ENCODE results near the gene CERKL. TPM values are rescaled to one million over a fixed set of nuclear protein-coding genes. Genes with fewer than 3 reads are reported as not detected.

The CERKL gene
- total and polyA plus RNA-seq, 7 experiments from 2014 or later = 0.20 to 14.7 (median 4.5) TPM; not detected in 4

DNA sequence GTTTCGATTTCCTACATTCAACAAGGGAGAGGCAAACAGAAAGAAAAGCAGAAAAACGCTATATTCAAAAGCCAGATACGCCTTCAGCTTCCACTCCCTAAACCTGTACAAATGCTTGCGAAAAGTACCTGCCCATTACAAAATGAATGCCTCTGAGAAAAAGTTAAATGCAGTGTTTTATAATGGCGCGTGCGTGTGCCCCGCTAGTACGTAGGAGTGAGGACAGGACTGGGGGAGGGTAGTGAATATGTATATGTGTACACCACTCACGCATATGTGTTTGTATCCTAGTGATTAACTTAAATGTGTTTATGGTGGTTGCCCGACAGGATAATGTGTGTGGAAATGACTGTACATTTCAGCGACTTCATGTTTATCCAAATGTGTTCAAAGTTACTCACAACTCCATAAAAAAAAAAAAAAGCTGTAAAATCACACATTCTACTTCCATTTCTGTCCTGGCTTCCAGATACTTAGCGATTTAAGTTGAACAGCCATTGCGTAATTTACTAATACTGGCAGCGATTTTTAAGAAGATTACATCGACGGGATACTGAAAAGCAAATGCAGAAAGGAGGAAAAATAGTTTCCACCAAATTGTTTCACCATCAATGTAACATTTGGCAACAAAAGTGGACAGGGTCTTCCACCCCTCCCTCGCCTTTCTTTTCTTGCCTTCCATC is 22.1 kb upstream of the CERKL start:
- H3K9me3 Mint-ChIP-seq = peaks cover 3 to 29% (median 17%) of the 10 kb centered on the region in 11 donors
- peak overlapping the region in 4 of 9 donors; percentile 23 to 79 (median 42) for H3K27ac Mint-ChIP-seq
- Histone ChIP-seq H3K4me3 (ENCODE audit: low read length) (no peak overlapping the region), H3K36me3 (ENCODE audit: control insufficient read depth in 2 of 3, insufficient read depth in 3 of 3, low read length in 3 of 3) (no peaks in the 10 kb centered on the region), H3K27me3 (ENCODE audit: control insufficient read depth in 2 of 2, insufficient read depth in 2 of 2, low read length in 2 of 2) (peaks cover 18 to 40% of the 10 kb centered on the region in 2 donors), H3K9me3 (ENCODE audit: control insufficient read depth in 2 of 3, low read length in 3 of 3) (no peaks in the 10 kb centered on the region), H3K4me1 (ENCODE audit: control insufficient read depth in 2 of 2, insufficient read depth in 2 of 2, low read length in 2 of 2) (peaks cover 0 to 24% of the 10 kb centered on the region in 2 donors), H3K27ac (ENCODE audit: low read depth, low read length) (no peak overlapping the region)
- DNase-seq = no peak
- peaks cover 83 to 86% (median 85%) of the 10 kb centered on the region in 5 donors for H3K27me3 Mint-ChIP-seq
- ATAC-seq = no peak
- peaks cover 27 to 58% (median 46%) of the 10 kb centered on the region in 7 donors for H3K4me1 Mint-ChIP-seq
- H3K36me3 Mint-ChIP-seq = peaks cover 0 to 16% (median 6%) of the 10 kb centered on the region in 5 donors
- H3K4me3 Mint-ChIP-seq = peak overlapping the region in 3 of 10 donors; percentile 13 to 61 (median 56)
- intact Hi-C loops (cut with micrococcal nuclease) = no loop called here
- CTCF ChIA-PET = no interaction called here
- POLR2A ChIA-PET = no interaction called here

DNA sequence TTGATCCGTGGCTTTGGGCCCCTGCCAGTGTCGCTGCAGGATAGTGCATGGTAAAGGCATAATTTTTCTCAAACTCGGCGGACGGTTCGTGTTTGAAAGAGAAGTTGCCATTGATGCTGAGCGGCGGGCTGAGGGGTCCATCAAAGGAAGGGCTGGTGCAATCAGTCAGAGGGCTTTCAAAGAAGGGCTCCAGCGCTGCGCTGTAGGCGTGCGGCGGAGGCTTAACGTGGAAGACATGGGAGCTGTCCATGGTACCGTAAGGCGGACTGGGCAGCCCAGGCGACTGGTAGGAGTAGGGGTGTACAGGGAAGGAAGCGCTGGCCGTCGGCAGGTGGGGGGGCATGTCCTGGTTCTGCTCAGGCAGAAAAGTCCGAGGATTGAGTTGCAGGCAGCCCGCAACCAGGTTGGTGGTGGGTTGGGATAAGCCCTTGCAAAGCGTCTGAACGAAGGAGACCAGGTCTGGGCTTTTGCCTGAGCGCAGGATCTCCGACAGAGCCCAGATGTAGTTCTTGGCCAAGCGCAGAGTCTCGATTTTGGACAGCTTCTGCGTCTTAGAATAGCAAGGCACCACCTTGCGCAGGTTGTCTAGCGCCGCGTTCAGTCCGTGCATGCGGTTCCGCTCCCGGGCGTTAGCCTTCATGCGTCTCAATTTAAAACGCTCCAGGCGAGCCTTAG is 21.1 kb upstream of the CERKL start:
- Histone ChIP-seq H3K36me3 (ENCODE audit: control insufficient read depth in 2 of 3, insufficient read depth in 3 of 3, low read length in 3 of 3) (no peaks in the 10 kb centered on the region), H3K4me3 (ENCODE audit: low read length) (no peak overlapping the region), H3K27me3 (ENCODE audit: control insufficient read depth in 2 of 2, insufficient read depth in 2 of 2, low read length in 2 of 2) (peaks cover 18 to 43% of the 10 kb centered on the region in 2 donors), H3K9me3 (ENCODE audit: control insufficient read depth in 2 of 3, low read length in 3 of 3) (no peaks in the 10 kb centered on the region), H3K4me1 (ENCODE audit: control insufficient read depth in 2 of 2, insufficient read depth in 2 of 2, low read length in 2 of 2) (peaks cover 0 to 23% of the 10 kb centered on the region in 2 donors), H3K27ac (ENCODE audit: low read depth, low read length) (no peak overlapping the region)
- ChIA-PET POLR2A (no interaction called here), CTCF (no interaction called here)
- Mint-ChIP-seq H3K27me3 (peaks cover 78 to 81% (median 79%) of the 10 kb centered on the region in 5 donors), H3K9me3 (peaks cover 3 to 29% (median 17%) of the 10 kb centered on the region in 11 donors), H3K4me1 (peaks cover 24 to 50% (median 42%) of the 10 kb centered on the region in 7 donors), H3K4me3 (peak overlapping the region in 7 of 10 donors; percentile 3 to 64 (median 38)), H3K36me3 (peaks cover 0 to 16% (median 6%) of the 10 kb centered on the region in 5 donors), H3K27ac (peak overlapping the region in 4 of 9 donors; percentile 66 to 90 (median 79))
- peak; percentile 23 to 73 (median 51) for DNase-seq
- peak; percentile 87 for ATAC-seq
- intact Hi-C loops (cut with micrococcal nuclease) = no loop called here

DNA sequence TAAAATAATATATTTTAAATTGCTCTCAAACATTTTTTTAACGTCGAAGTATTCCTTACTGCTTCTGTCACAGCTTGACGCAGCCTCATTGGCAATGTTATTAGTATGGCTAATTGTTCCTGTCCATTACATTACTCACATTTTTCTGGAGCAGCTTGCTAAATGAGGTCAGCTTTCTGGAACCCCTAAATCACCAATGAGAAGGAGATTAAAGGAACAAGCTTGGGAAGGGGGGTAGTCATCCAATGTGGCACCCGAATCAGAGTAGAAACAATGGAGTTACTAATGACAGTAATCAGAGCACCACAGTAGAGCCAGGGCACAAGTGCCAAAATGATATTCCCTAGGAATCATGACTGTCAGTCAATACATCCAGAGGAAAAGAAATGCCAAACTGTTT is 18.3 kb upstream of the CERKL start:
- Mint-ChIP-seq H3K9me3 (peaks cover 3 to 29% (median 14%) of the 10 kb centered on the region in 11 donors), H3K27ac (no peak overlapping the region), H3K36me3 (peaks cover 0 to 10% (median 1%) of the 10 kb centered on the region in 5 donors), H3K27me3 (peaks cover 59 to 66% (median 62%) of the 10 kb centered on the region in 5 donors), H3K4me3 (no peak overlapping the region), H3K4me1 (peaks cover 0 to 29% (median 16%) of the 10 kb centered on the region in 7 donors)
- H3K4me1 ChIP-seq (ENCODE audit: control insufficient read depth in 2 of 2, insufficient read depth in 2 of 2, low read length in 2 of 2) = no peaks in the 10 kb centered on the region
- peaks cover 12 to 16% of the 10 kb centered on the region in 2 donors for H3K27me3 ChIP-seq (ENCODE audit: control insufficient read depth in 2 of 2, insufficient read depth in 2 of 2, low read length in 2 of 2)
- ATAC-seq (no peak), DNase-seq (no peak)
- H3K4me3 ChIP-seq (ENCODE audit: low read length) = no peak overlapping the region
- ChIA-PET CTCF (no interaction called here), POLR2A (no interaction called here)
- no peaks in the 10 kb centered on the region for H3K9me3 ChIP-seq (ENCODE audit: control insufficient read depth in 2 of 3, low read length in 3 of 3)
- intact Hi-C loops (cut with micrococcal nuclease) = no loop called here
- no peak overlapping the region for H3K27ac ChIP-seq (ENCODE audit: low read depth, low read length)
- H3K36me3 ChIP-seq (ENCODE audit: control insufficient read depth in 2 of 3, insufficient read depth in 3 of 3, low read length in 3 of 3) = no peaks in the 10 kb centered on the region

DNA sequence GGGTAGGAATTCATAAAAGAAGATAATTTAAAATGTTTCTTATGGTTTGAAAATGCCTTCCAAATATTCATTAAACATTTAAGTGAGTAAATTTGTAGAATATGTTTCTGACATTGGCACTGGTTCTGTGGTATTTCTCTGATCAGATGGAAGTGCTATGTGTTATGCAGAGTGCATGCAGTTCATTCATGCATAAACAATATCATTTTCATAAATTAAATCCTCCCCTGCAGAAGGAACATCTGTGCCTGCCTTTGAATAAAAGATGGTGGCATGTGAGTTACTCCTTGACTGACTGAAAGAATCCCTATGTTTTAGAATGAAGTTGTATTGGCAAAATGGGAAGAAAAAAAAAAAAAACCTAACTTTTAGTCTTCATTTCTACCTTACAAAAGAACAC is 17.6 kb upstream of the CERKL start:
- no peak overlapping the region for H3K4me3 ChIP-seq (ENCODE audit: low read length)
- no peaks in the 10 kb centered on the region for H3K36me3 ChIP-seq (ENCODE audit: control insufficient read depth in 2 of 3, insufficient read depth in 3 of 3, low read length in 3 of 3)
- no peaks in the 10 kb centered on the region for H3K4me1 ChIP-seq (ENCODE audit: control insufficient read depth in 2 of 2, insufficient read depth in 2 of 2, low read length in 2 of 2)
- Mint-ChIP-seq H3K36me3 (peaks cover 0 to 9% (median 1%) of the 10 kb centered on the region in 5 donors), H3K27ac (no peak overlapping the region), H3K4me3 (no peak overlapping the region), H3K9me3 (peaks cover 3 to 23% (median 14%) of the 10 kb centered on the region in 11 donors), H3K4me1 (peaks cover 0 to 23% (median 12%) of the 10 kb centered on the region in 7 donors), H3K27me3 (peaks cover 53 to 60% (median 54%) of the 10 kb centered on the region in 5 donors)
- no peaks in the 10 kb centered on the region for H3K9me3 ChIP-seq (ENCODE audit: control insufficient read depth in 2 of 3, low read length in 3 of 3)
- intact Hi-C loops (cut with micrococcal nuclease) = no loop called here
- ChIA-PET POLR2A (no interaction called here), CTCF (no interaction called here)
- DNase-seq (no peak), ATAC-seq (no peak)
- no peak overlapping the region for H3K27ac ChIP-seq (ENCODE audit: low read depth, low read length)
- peaks cover 4 to 10% of the 10 kb centered on the region in 2 donors for H3K27me3 ChIP-seq (ENCODE audit: control insufficient read depth in 2 of 2, insufficient read depth in 2 of 2, low read length in 2 of 2)

DNA sequence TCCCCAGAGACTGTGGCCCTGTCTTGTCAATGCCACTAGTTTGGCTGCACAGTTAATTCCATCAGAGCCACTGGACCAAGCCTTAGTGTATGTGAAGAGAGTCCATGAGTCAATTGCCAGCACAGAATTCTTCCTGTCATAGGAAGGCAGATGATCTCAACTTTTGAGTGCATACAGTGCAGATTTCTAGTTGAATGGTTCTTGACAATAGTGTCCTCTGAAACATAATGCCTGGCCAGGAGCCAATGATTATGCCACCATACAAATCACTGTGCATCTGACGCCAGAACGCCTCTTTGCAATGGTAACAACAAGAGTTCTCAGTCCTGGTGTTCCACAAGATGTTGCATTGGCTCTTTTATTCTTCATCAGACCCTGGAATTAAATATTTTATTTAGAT is 16.3 kb upstream of the CERKL start:
- DNase-seq = no peak
- Histone ChIP-seq H3K9me3 (ENCODE audit: control insufficient read depth in 2 of 3, low read length in 3 of 3) (no peaks in the 10 kb centered on the region), H3K36me3 (ENCODE audit: control insufficient read depth in 2 of 3, insufficient read depth in 3 of 3, low read length in 3 of 3) (no peaks in the 10 kb centered on the region), H3K4me3 (ENCODE audit: low read length) (no peak overlapping the region), H3K27me3 (ENCODE audit: control insufficient read depth in 2 of 2, insufficient read depth in 2 of 2, low read length in 2 of 2) (peaks cover 3 to 10% of the 10 kb centered on the region in 2 donors), H3K27ac (ENCODE audit: low read depth, low read length) (no peak overlapping the region), H3K4me1 (ENCODE audit: control insufficient read depth in 2 of 2, insufficient read depth in 2 of 2, low read length in 2 of 2) (no peaks in the 10 kb centered on the region)
- ChIA-PET POLR2A (interaction anchor here (0.8 kb wide), 1 partner anchor 642 kb away, joined by 3 read pairs; no protein-coding TSS in a partner anchor), CTCF (no interaction called here)
- Mint-ChIP-seq H3K27ac (no peak overlapping the region), H3K9me3 (peaks cover 0 to 10% (median 5%) of the 10 kb centered on the region in 11 donors), H3K36me3 (peaks cover 0 to 3% (median 0%) of the 10 kb centered on the region in 5 donors), H3K4me3 (no peak overlapping the region), H3K27me3 (peaks cover 50 to 59% (median 56%) of the 10 kb centered on the region in 5 donors), H3K4me1 (peaks cover 0 to 12% (median 5%) of the 10 kb centered on the region in 7 donors)
- intact Hi-C loops (cut with micrococcal nuclease) = no loop called here
- no peak for ATAC-seq

DNA sequence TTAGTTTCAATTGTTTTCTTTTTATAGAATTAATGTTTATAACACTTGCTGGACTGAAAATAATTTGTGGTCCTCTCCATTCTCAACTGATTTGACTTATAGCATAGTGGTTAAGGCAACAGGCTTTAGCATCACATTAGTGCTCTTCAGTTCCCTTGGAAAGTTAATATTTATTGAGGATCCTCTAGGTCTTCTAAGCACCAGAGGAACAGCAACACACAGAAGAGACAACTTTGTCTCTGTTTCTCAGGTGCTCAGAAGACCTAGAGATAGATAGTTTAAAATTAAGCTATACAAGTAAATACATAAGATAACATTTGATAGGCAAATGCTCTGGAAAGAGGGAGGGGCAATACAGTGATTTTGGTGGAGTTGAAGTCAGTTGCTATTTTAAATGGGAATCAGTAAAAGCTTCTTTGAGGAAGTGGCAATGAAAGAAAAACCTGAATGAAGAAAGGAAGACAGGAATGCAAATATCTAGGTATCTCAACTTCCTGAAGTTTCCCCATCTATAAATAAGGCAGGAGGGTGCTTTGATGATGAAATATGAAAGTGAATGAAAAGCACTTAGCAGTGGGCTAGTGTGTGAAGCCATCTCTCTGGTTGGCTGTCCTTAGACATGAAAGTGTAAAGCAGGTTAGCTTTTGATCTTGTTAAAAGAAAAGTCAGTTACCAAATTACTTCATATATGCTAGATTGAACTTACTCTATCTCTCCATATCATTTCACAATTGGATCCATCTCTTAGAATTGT is 15.5 kb upstream of the CERKL start:
- intact Hi-C loops (cut with micrococcal nuclease) = no loop called here
- POLR2A ChIA-PET = interaction anchor here (0.8 kb wide), 1 partner anchor 641 kb away, joined by 3 read pairs; no protein-coding TSS in a partner anchor
- CTCF ChIA-PET = interaction anchor here (0.6 kb wide), 1 partner anchor 46 kb away, joined by 5 read pairs; no protein-coding TSS in a partner anchor

More for the DNA sequence above, 15.5 kb upstream of the CERKL start:
- no peak overlapping the region for H3K4me3 Mint-ChIP-seq
- peaks cover 0 to 7% (median 0%) of the 10 kb centered on the region in 7 donors for H3K4me1 Mint-ChIP-seq
- no peaks in the 10 kb centered on the region for H3K9me3 ChIP-seq (ENCODE audit: control insufficient read depth in 2 of 3, low read length in 3 of 3)
- no peak overlapping the region for H3K27ac ChIP-seq (ENCODE audit: low read depth, low read length)
- ATAC-seq = no peak
- H3K9me3 Mint-ChIP-seq = peaks cover 0 to 5% (median 0%) of the 10 kb centered on the region in 11 donors
- no peaks in the 10 kb centered on the region for H3K36me3 ChIP-seq (ENCODE audit: control insufficient read depth in 2 of 3, insufficient read depth in 3 of 3, low read length in 3 of 3)
- peaks cover 0 to 3% of the 10 kb centered on the region in 2 donors for H3K27me3 ChIP-seq (ENCODE audit: control insufficient read depth in 2 of 2, insufficient read depth in 2 of 2, low read length in 2 of 2)
- peaks cover 0 to 3% (median 0%) of the 10 kb centered on the region in 5 donors for H3K36me3 Mint-ChIP-seq
- no peak for DNase-seq
- H3K27ac Mint-ChIP-seq = no peak overlapping the region
- no peak overlapping the region for H3K4me3 ChIP-seq (ENCODE audit: low read length)
- no peaks in the 10 kb centered on the region for H3K4me1 ChIP-seq (ENCODE audit: control insufficient read depth in 2 of 2, insufficient read depth in 2 of 2, low read length in 2 of 2)
- H3K27me3 Mint-ChIP-seq = peaks cover 44 to 54% (median 52%) of the 10 kb centered on the region in 5 donors
